Posterior vena cava (tissue), 2 donors: Measurements from ENCODE around the gene OVOL3. TPM values are rescaled to one million over a fixed set of nuclear protein-coding genes. Genes with fewer than 3 reads are reported as not detected.
"Not testable (repeated sequence)": the region's sequence is repeated elsewhere in the genome, so short reads cannot be mapped to it uniquely, and the experiment has no call there.

Experiments used
- DNase-seq: peaks from one replicate; pipeline ENCODE4 v3.0.0-alpha.2; 2020; ENCODE audit warnings: low spot score
- intact Hi-C, 2 donors: fragments of 100-400 bp; cut with DNase I; formaldehyde crosslinking; loops; one replicate each; pipeline versions ENCODE4 v1.14.1 to v1.14.2; 2022 to 2023
- long read RNA-seq, 2 donors: library from polyadenylated mRNA; unstranded; transcript quantifications; one replicate each; pipeline ENCODE4 v2.0.0, GENCODE V29; 2020 to 2021
- total RNA-seq, 2 donors: library from RNA; stranded (reverse); fragmentation: NEBNext Ultra II Directional; extraction: Animal tissue kit (Norgen Biotek cat#: 25700); gene quantifications; one replicate each; pipeline ENCODE4 v1.2.1, GENCODE V29; 2021
- donor health status: DM: yes; HTN: yes; CAD: no.
- donor health status: DM: yes; HTN: yes; CAD: no.

OVOL3 gene
- total RNA-seq, result not detected
- long read RNA-seq, donor 1, result 0 reads
- long read RNA-seq, donor 2, result 0 reads

- intact Hi-C loops, result loop anchor here in 1 of 2 donors (5.0 kb wide), 1 partner anchor 53 kb away; no protein-coding TSS in a partner anchor
- DNase-seq, result no peak
These were observed at the start of gene OVOL3 for GRCh38 chr19:36110487-36111199. Gene OVOL3, plus strand, starts transcription at chr19:36111143. Its CDS starts 60 bp downstream, at chr19:36111203.

DNA sequence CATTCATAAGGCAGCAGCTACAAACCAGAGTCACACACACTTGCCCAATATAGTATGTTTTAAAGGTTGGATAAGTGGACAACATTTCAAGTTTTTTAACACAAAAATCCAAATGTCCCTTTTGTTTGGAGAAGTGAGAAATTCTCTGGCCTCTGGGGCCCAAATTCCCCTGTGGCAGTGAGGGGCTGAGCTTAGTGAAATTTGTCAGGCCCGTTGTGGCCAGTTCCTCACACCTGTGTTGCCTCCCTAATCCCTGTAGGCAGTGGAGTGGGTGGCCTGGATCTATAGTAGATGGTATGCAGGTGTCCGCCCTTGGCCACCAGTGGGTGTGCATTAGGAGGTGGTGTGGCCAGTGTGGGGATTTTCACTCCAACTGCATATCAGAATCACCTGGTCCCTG, 49.6 kb upstream of the OVOL3 start:
- intact Hi-C loops, result no loop called here
- DNase-seq, result no peak

DNA sequence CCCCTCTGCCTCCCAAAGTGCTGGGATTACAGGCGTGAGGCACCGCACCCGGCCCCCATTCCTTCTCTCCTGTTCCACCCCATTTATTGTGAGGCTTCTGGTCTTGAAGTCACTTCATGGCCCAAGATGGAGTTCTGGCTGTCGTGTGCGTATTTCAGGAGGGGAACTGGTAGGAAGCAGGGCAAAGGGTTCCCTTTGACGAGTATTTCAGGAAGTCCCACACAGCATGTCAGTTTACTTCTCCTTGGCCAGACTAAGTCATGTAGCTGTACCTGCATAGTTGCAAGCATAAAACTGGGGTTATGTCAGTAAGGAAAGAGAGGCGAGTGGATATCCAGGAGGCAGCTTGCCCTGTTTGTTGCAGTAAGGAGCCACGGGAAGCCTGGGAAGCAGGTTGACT, 46.1 kb upstream of the OVOL3 start:
- intact Hi-C loops, result no loop called here
- DNase-seq, result no peak

DNA sequence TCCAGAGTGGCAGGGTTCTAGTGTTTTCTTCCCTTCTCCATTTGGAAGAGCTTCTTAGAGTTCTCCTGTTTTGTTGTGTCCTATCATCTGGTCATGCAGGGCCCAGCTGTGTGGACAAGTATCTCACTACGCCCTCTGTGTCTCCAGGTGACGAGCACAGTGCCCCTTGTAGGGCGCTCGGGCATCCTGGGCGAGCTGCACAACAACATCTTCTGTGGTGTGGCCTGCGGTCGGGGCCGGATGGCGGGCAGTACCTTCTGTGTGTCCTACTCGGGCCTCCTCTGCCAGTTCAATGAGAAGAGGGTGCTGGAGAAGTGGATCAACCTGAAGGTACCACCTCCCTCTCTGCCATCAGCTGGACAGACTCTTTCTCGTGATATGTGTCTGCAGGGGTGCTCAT, 43.3 kb upstream of the OVOL3 start:
- DNase-seq, result no peak
- intact Hi-C loops, result no loop called here

DNA sequence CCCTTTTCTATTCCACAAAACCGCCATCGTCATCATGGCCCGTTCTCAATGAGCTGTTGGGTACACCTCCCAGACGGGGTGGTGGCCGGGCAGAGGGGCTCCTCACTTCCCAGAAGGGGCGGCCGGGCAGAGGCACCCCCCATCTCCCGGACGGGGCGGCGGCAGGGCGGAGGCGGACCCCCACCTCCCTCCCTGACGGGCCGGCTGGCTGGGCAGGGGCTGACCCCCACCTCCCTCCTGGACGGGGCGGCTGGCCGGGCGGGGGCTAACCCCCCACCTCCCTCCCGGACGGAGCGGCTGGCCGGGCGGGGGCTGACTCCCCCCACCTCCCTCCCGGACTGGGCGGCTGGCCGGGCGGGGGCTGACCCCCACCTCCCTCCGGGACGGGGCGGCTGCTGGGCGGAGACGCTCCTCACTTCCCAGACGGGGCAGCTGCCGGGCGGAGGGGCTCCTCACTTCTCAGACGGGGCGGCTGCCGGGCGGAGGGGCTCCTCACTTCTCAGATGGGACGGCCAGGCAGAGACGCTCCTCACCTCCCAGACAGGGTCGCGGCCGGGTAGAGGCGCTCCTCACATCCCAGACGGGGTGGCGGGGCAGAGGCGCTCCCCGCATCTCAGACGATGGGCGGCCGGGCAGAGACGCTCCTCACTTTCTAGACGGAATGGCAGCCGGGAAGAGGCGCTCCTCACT, 42.0 kb upstream of the OVOL3 start:
- DNase-seq, intact Hi-C loops: not testable (repeated sequence)

DNA sequence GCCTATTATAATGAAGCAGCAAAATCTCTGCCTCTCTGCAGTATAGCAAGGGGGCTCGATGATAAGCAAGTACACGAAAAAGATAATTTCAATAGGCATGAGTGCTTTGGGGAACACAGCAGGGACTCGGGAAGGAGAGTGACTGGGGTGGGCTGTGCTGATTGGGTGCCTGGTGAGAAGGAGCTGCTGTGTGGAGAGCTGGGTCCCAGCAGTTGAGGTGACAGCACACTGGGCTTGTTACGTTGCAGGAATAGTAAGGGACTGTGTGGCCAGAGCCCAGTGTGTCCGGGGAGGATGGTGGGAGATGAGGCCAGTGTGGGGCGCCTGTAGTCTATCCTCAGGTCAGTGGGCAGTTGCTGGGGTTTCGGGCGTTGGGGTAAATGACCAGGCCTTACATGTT, 38.9 kb upstream of the OVOL3 start:
- intact Hi-C loops, result no loop called here
- DNase-seq, result no peak

GRCh38 chr19:36073121-36073876, 37.6 kb upstream of the OVOL3 start:
- intact Hi-C loops, result no loop called here
- no peak for DNase-seq

DNA sequence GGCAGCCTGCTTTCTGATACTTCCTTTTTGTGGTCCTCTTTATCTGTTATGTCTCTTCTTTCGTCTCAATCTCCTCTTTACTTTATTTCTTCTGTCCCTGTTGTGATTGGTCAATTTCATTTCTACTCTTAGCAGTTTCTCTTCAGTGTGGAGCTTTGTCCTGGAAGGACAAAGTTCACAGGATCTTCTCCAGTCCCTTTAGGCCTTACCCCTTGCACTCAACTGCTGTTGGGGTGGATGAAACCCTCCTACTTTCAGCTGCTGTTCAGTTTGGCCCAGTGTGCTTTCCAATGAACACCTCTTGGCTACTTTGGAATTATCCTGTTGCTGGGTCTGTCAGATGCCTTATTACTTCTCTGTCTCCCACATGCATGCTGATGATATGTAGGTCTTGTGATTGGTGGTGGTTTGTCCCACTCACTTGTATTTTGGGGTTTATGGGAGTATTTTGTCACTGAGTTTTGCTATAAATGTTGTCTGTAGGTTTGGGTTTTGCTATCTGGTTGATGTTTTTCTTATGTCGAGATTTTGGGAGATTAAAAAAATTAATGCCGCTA, 31.5 kb upstream of the OVOL3 start:
- DNase-seq, result no peak
- intact Hi-C loops, result no loop called here

- no peak for DNase-seq
- intact Hi-C loops, result no loop called here
These were observed 29.6 kb upstream of the OVOL3 start for GRCh38 chr19:36081385-36081784.

GRCh38 chr19:36081894-36082293, 29.0 kb upstream of the OVOL3 start:
- DNase-seq, result no peak
- intact Hi-C loops, result no loop called here

DNA sequence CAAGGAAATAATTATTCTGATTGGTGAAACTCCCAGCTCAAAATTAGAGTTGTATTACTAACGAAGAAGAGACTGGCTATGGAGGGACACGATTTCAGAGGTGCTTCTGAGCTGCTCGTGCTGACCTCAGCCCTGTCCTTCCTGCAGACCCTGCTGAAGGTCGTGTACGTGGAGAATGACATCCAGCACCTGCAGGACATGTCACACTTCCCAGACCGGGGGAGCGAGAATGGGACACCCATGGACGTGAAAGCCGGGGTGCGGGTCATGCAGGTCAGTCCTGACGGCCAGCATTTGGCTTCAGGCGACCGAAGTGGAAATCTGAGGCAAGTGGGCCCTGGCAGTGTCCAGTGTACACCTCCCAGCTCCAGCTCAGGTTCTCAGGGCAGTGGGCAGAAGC, 28.0 kb upstream of the OVOL3 start:
- intact Hi-C loops, result no loop called here
- no peak for DNase-seq

DNA sequence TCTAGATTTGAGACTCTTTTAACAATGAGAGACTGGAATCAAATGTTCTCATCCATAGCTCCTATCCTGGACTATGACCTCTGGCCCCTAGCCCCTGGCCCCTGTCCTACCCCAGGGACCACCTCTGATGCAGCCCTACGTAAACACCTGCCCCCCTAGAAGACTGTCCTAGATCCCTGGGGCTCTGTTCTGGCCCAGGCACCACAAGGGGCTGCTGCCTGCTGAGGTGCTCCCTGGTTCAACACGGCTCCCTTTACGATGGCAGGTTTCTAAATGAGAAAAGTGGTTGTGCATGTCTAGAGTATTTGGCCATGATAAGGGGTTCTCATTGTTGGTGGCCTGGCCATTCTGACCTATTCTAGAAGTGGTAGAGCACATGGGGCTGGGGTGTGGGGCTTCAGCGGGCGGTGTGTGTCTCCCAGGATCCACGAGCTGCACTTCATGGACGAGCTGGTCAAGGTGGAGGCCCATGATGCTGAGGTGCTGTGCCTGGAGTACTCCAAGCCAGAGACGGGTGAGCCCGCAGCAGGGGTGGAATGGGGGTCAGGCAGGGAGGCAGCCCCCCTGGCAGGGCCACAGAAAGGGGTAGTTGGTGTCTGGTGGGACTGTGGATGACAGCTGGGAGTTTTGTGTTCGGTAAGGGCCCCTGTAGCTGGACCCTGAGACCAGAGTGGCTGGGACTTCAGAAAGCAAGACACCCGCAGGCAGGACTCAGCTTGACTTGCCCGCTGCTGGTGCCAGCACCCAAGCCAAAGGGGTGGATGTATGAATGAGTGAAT, 26.5 kb upstream of the OVOL3 start:
- intact Hi-C loops, result no loop called here
- DNase-seq, result no peak

DNA sequence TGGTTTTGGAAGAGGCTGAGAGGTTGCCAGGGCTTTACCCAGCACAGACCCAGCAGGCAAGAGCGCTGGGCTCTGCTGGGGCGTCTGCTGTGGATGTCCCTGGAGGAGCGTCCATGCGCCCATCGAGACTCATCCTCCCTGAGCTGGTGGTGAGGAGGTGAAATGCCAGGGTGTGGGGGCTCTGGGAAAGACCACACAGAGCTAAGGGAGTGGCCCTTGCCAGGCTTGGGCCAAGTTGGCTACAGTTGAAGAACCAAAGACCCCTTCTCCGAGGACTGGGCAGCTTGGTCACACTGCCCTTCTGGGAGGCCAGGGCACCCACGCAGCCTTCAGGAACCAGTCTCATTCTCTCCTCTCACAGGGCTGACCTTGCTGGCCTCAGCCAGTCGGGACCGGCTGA, 24.6 kb upstream of the OVOL3 start:
- intact Hi-C loops, result no loop called here
- DNase-seq, result no peak

DNA sequence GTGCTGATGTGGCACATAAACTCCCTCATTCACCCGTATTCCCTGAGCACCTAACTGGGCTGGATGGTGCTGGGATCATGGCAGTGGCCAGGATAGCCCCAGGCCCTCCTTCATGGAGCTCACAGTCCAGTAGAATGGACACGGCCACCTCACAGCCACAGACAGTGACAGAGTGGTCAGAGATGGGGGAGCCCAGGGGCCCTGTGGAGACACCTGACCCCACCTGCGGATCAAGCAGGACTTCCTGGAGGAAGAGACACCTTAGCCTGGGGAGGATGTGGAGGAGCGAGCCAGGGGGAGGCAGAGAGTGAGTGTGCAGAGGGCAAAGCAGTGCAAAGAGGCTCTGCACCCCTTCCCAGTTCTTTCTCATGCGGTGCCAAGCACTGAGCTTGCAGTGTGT, 21.1 kb upstream of the OVOL3 start:
- intact Hi-C loops, result loop anchor here in 1 of 2 donors (2.0 kb wide), 1 partner anchor 67 kb away; no protein-coding TSS in a partner anchor

DNA sequence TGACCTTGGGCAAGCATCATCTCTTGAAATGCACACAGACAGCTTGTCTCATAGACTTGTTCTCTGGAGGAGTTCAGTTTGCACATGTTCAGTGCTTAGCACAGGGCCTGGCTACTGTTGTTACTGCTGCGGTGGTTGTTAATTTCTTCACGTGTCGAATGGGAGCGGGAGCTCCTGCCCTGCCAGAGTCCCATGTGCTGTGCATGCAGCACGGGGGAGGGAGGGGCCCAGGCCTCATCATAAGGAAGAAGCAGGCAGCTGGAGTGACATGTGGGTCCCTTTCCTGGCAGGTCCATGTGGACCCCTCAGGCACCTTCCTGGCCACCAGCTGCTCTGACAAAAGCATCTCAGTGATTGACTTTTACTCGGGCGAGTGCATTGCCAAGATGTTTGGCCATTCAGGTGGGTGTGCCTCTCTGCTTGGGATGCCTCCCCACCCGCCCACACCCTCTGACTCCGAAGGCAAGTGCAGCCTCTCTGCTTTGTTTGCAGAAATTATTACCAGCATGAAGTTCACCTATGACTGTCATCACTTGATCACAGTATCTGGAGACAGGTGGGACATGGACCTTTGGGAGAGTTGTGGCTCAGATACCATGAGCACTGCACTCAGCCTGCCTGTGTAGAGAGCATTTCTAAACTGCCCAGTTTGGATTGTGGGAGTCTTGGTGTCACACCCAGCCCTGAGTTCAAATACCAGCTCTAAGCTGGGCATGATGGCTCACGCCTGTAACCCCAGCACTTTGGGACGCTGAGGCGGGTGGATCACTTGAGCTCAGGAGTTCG, 19.8 kb upstream of the OVOL3 start:
- intact Hi-C loops, result loop anchor here in 1 of 2 donors (2.0 kb wide), 1 partner anchor 66 kb away; no protein-coding TSS in a partner anchor
- no peak for DNase-seq

More for the DNA sequence above, 21.1 kb upstream of the OVOL3 start:
- no peak for DNase-seq

GRCh38 chr19:36092566-36092965, 18.4 kb upstream of the OVOL3 start:
- intact Hi-C loops, result no loop called here
- no peak for DNase-seq

- no peak for DNase-seq
- intact Hi-C loops, result no loop called here
These were observed 17.7 kb upstream of the OVOL3 start for GRCh38 chr19:36093146-36093662.

DNA sequence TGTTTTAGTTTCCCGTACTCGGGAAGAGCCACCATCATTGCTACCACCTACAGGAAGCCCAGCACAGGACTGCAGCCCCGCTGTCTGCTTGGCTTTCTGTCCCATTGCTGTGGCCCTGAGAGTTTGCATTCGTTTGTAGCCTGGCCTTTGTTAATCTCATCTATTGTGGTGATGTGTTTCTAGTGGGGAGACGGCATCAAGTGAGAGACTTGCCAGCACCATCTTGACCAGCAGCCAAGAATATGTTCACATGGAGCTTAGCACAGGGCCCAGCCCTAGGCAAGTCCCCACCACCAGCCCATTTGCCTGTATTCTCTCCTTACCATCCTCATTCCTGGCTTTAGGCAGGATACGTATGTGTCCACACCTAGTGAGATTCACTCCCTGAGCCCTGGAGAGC, 17.3 kb upstream of the OVOL3 start:
- intact Hi-C loops, result no loop called here
- no peak for DNase-seq
